PFSK-1 (cell line): Measurements from ENCODE around the gene KCNS3.

Source experiments
- FOXP2 ChIP-seq: optimal IDR thresholded peaks from 2 replicates; pipeline ENCODE3; 2011; ENCODE audit warnings: borderline replicate concordance, control low read depth, inconsistent platforms; ENCODE audit not compliant: insufficient read depth; ENCODE audit errors: extremely low read length, extremely low read depth
- POLR2AphosphoS5 ChIP-seq: IDR thresholded peaks from 2 replicates; pipeline ENCODE4 v1.6.1; 2012; ENCODE audit warnings: low read depth, mild to moderate bottlenecking, control low read depth, low read length, moderate library complexity
- REST ChIP-seq, 2 experiments: IDR thresholded peaks; 2 replicates each; pipeline versions ENCODE4 v1.6.1 to v1.8.0; 2011 to 2012; ENCODE audit warnings: low read depth in 2 of 2, low read length in 2 of 2, control low read depth in 1 of 2, inconsistent platforms in 1 of 2, mild to moderate bottlenecking in 1 of 2, moderate library complexity in 1 of 2; ENCODE audit not compliant: insufficient read depth in 1 of 2
- SIN3A ChIP-seq: IDR thresholded peaks from 2 replicates; pipeline ENCODE4 v1.6.1; 2012; ENCODE audit warnings: mild to moderate bottlenecking, low read length, moderate library complexity, borderline replicate concordance; ENCODE audit not compliant: insufficient read depth
- TAF1 ChIP-seq: IDR thresholded peaks from 2 replicates; pipeline ENCODE4 v1.6.1; 2012; ENCODE audit warnings: low read length, control low read depth, borderline replicate concordance; ENCODE audit not compliant: insufficient read depth

Gene KCNS3

GRCh38 chr2:17863539-17863938 is 14.9 kb upstream of the KCNS3 start:
- no peak for TF ChIP-seq POLR2AphosphoS5
- no peak for TF ChIP-seq SIN3A
- no peak for TF ChIP-seq FOXP2
- TF ChIP-seq REST (IDR thresholded peaks at IDR 0.05; ENCODE audit: insufficient read depth in 1 of 2, low read depth in 2 of 2, low read length in 2 of 2) = no peak

- TF ChIP-seq SIN3A (no peak), TAF1 (no peak), FOXP2 (no peak), POLR2AphosphoS5 (no peak), REST (IDR thresholded peaks at IDR 0.05; ENCODE audit: insufficient read depth in 1 of 2, low read depth in 2 of 2, low read length in 2 of 2) (no peak)
Observed at GRCh38 chr2:17864676-17865075, 13.8 kb upstream of the KCNS3 start.

- TF ChIP-seq TAF1 (no peak), SIN3A (no peak), POLR2AphosphoS5 (no peak), FOXP2 (no peak), REST (IDR thresholded peaks at IDR 0.05; ENCODE audit: insufficient read depth in 1 of 2, low read depth in 2 of 2, low read length in 2 of 2) (no peak)
Observed at GRCh38 chr2:17867133-17867532, 11.3 kb upstream of the KCNS3 start.

- TF ChIP-seq REST (IDR thresholded peaks at IDR 0.05; ENCODE audit: insufficient read depth in 1 of 2, low read depth in 2 of 2, low read length in 2 of 2) (no peak), TAF1 (no peak), SIN3A (no peak), FOXP2 (no peak), POLR2AphosphoS5 (no peak)
Observed at GRCh38 chr2:17869128-17869527, 9.3 kb upstream of the KCNS3 start.

- no peak for TF ChIP-seq POLR2AphosphoS5
- TF ChIP-seq REST (IDR thresholded peaks at IDR 0.05; ENCODE audit: insufficient read depth in 1 of 2, low read depth in 2 of 2, low read length in 2 of 2) = no peak
Observed at GRCh38 chr2:17871639-17872038, 6.8 kb upstream of the KCNS3 start.
